NOMO-1 treated with dmso at 0.1 percent for 144 hours (cell line): Measurements from ENCODE around the gene MTMR3.
"Not testable (repeated sequence)": the region's sequence is repeated elsewhere in the genome, so short reads cannot be mapped to it uniquely, and the experiment has no call there.

Experiments
- DNase-seq: peaks from one replicate; lab custom pipeline; 2025; ENCODE audit not compliant: unreplicated experiment; lab: John Stamatoyannopoulos, UW

Gene MTMR3

DNA sequence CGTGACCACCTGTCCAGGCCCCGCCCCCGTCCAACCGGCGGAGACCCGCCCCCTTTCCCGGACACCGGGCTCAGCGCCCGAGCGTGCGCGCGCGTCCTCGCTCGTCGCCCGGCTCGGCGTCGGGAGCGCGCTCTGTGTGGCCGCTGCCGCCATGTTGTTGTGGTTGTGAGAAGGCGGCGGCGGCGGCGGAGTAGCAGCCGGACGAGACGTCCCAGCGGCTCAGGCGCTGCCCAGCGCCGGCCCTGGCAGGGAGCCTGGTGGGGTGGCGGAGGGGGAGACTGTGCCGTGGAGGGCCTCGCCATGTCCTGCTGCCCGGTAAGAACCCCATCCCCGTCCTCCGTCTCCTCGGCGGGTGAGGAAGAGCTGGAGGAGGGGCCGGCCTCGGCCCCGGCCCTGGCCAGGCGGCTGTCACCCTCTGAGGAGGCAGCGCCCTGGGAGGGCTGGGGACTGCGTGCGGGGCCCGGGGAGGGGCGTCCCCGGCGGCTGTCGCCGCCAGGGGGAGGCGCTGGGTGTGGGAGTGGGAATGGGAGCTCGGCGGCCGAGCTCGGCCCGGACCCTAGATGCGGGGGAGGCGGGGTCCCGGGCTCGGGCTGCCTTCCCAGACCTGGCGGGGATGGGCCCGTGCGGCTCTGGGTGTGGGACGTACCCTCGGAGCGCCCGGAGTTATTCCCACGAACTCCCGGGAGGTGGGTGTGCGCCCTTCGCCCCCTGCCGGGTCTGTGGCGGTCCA lies at the start of gene MTMR3:
Gene MTMR3, plus strand, starts transcription at position 130 of the 730 bp plus-strand sequence. CDS start 87,886 bp downstream, outside the sequence.
- peak; percentile 86 for DNase-seq

DNA sequence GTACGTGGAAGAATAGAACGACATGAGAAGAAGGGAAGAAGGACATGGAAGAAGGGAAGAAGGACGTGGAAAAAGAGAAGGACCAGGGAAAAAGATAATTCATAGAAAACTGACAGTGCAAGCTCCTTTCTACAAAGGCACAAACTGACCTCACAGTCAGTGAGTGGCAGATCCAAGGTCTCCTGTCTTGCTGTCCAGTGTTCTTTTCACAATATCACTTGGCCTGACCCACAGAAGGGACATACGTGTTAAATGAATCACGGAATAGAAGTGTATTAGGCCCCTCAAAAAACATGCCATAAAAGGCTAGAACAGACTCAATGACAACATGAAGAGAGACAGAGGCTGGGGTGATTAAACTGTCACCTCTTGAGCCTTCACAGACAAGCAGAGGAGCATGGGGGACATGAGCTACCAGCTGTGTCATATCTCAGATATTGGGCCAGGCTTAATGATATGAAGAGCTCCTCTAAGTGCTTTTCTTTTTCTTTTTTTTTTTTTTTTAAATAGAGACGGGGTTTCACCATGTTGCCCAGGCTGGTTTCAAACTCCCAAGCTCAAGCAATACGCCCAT lies 49.5 kb upstream of the MTMR3 start:
- DNase-seq: no peak

DNA sequence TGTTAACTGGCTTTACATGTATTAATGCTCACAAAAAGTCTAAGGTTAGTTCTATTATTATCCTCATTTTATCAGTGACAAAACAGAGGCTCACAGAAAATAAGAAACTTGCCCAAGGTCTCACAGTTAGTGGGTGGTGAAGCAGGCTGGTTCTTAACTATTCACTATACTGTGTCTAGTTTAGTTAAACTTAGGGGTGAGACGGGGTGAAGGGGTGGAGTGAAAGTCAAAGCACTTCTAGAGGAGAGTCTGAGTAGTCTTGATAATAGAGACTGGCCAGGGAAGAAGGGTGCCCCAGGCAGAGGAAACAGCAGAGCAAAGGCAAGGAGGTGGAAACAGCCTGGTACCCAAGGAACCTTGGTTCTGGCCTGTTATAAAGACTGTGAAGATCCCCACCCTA lies 48.9 kb upstream of the MTMR3 start:
- no peak for DNase-seq

DNA sequence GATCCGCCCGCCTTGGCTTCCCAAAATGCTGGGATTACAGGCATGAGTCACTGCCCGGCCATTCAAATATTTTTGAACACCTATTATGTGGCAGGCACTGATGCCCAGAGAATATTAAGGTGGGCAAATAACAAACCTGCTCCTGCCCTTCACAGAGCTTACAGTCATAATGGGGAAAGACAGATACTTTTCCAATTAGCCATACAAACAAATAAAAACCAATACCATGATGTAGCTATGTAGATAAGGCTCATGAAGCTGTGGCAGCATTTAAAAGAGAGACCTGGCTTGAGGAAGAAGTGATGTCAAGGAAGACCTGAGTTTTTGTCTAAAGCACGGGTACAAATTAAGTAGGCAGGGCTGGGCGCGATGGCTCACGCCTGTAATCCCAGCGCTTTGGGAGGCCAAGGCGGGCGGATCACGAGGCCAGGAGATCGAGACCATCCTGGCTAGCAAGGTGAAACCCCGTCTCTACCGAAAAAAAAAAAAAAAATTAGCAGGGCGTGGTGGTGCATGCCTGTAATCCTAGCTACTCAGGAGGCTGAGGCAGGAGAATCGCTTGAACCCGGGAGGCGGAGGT lies 46.1 kb upstream of the MTMR3 start:
- not testable (repeated sequence) for DNase-seq

DNA sequence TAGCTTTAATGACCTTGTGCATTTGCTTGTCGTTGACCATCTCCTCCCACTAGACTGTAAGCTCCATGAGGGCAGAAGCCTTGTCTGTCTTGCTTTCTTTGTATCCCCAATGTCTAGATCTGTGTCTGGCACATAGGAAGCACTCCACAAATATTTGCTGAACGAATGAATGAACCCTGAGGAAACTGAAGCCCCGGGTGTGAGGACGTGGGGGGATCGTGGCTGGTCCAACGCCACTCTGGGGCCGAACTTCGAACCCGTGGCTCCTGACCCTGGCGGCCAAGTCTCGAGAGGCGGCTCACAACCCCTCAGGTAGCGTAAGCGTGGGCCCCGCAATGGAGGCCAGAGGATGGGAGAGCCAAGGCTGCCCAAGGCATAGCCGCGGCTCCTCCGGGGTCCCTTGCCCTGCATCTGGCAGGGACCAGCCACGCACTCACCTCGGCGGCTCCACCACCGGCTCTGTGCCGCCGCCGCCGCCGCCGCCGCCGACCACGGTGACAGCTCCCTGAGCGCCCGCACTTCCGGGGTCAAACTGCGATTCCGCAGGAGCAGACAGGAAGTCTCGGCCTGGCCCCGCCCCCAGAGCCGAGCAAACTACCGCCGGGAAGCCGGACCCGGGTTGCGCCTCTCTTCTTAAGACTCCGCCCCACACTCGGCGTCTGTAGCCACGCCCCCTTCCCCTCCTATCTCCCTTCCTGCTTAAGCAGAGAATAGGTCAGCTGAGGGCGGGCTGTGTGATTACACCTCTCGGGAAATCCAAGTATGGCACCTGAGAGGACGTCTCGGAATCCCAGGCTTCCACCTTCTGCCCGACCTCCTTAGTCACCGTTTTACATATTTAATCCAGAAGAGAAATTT lies 45.0 kb upstream of the MTMR3 start, which contains the start of gene ASCC2:
Gene ASCC2, minus strand, starts transcription at position 534 of the 858 bp plus-strand sequence. CDS start 5,949 bp downstream, outside the sequence.
- DNase-seq: peak; percentile 97

DNA sequence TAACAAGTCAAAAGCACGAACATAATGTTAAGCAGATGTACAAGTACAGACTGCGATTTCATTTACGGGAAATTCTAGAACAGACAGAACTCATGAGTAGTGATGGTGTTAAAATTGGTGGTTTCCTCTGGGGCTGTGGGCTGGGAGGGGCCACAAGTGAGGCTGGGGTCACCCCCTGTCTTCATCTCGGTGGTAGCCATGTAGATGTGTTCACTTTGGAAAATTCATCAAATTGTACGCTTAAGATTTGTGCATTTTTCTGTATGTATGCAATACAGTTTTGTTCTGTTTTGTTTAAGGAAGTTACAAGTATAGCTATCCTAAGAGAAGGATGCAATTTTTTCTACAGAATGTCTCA lies 44.4 kb upstream of the MTMR3 start:
- DNase-seq: no peak

DNA sequence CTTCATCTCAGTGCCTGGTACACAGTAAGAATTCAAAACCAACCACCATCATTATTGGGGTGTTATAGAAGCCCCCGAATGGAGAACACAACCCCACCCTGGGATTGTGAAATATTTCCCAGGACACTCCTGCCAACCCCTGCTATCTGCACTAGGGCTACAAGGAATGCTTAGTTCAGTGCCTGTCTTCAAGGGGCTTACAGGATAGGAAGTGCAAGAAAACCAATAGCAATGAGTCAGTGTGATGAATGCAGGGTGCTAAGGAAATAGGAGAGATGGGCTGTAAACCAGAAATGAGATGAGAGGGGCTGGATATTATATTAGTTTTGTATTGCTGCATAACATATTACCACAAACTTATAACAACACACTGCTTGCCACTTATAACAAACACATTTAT lies 43.9 kb upstream of the MTMR3 start:
- DNase-seq: no peak

DNA sequence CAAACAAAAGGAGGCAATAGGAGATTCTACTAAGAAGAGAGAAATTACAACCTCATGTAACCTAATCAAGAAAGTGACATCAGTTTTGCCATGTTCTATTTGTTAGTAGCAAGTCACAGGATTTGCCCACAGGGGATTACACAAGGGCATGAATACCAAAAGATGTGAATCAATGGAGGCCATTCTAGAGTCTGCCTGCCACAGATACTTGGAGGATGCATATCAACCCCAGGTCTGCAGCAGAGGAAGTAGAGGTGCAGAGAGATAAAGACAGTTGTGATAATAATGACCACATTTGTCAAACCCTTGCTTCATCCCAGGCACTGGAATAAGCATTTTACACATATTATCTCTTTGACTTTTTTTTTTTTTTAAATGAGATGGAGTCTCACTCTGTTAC lies 42.5 kb upstream of the MTMR3 start:
- DNase-seq: no peak

DNA sequence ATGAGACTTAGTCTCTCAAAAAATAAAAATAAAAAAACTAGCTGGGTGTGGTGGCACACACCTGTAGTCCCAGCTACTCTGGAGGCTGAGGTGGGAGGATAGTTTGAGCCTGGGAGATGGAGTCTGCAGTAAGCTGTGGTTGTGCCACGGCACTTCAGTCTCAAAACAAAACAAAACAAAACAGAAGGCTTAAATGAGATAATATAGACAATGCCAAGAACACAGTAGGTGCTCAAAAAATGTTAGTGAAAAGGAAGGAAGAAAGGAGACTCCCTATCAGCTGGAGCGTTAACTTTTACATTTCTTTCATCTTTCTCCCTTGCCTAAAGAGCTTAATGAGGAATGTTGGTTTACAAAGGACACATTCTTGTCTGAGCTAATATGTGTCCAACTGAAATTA lies 40.8 kb upstream of the MTMR3 start:
- DNase-seq: no peak

DNA sequence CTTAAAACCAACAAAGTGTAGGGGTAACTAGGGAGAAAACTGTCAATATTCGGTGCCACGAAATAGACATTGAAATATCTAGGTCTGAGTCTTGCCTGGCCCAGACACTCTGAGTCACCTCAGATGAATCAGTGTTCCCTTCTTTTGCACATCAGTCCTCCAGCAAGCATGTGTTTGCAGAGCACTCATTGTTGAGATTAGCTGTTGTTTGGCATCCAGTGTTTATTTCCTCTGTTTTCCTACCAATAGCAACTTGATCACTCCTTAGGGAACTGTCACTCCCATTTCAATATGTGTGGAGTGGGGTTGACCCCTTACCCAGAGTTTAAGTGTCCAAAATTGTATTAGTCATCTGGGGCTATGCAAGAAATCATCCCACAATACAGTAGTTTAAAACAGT lies 40.2 kb upstream of the MTMR3 start:
- DNase-seq: no peak

DNA sequence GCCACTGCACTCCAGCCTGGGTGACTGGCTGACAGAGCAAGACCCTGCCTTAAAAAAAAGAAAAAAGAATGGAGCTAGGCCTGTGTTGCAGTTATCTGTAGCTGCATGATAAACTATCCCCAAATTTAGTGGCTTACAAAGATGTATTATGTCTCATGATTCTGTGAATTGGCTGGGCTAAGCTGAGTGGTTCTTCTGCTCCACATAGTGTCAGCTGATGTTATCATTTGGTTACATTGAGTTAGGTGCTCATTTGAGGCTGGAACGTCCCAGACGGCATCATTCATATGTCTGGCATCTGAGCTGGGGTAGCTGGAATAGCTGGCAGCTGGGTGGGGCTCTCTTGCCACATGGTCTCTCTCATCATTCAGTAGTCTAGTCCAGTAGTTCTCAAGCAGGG lies 36.7 kb upstream of the MTMR3 start:
- no peak for DNase-seq

DNA sequence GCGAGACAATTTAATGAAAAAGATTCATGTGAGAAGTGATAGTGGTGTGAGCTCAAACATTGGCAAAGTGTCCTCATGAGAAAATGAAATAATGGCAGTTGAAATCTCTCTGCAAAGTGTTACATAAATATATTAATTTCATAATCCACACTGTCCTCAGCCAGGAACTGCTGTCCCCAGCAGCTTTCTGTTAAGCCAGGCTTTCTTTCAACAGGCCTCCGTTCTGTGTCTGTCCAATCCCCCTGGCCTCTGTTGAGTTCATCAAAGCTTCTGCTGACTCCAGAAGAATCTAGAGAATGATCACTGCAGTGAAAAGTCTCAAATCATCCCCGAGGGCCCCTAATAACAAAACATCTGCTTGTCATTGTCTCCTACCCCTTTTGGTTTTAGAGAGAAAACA lies 34.9 kb upstream of the MTMR3 start:
- no peak for DNase-seq

DNA sequence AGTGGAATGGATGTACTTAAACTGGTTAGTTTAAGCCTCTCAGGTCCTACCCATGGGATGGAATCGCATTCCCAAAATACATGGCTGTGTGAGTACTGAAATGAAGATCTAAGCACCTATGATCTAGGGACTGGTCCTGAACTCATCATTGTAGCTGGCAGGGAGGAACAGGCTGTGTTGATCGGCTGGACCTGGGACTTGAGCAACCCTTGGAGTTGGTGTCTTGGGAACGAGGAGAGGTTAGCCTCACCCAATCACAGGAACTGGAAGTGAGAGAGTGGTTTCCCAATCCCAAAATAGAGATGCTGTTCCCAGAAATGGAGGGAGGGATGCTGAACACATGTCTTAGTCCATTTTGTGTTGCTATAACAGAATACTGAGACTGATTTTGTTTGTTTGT lies 28.5 kb upstream of the MTMR3 start:
- no peak for DNase-seq

DNA sequence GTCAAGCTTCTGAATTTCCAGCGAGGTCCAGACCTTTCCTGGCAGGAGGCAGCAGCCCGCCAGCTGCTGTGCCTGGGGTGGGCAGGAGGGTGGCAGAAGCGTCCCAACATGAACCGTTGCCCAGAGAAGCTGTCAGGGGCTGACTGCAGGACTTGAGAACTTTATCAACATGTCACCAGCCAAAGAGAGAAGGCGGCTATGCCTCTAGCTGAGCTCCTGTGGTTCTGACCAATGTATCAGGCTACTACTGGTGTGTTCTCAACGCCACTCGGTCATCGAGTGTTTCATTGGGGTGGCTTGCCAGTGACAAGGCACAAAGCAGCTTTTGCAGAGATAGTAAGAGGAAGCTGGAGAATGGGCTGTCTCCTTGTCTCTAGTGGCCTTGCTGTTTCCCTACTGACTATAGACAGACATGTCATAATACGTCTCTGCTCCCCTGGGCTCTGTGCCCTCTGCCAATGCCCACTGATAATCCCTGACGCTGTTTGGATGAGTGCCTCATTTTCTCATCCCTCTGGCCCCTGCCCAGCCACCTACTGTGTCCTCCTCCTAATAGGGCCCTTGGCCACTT lies 27.3 kb upstream of the MTMR3 start:
- DNase-seq: no peak

DNA sequence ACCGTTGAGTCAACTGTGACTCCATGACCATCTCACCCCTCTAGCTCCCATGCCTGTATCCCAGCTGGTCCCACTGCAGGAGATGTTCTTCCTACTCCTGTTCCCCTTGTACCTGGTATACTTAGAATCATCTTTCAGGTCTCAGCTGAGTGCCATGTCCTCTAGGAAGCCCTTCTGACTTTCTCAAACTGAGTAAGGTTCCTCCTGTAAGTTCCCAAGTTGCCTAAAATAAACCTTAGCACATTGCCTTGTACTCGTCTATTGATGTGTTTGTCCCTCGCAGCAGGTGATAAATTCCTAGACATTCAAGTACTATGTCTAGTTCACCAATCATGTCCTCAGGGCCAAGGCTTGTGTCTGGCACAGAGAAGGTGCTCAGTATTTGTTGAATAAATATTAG lies 26.5 kb upstream of the MTMR3 start:
- DNase-seq: no peak

DNA sequence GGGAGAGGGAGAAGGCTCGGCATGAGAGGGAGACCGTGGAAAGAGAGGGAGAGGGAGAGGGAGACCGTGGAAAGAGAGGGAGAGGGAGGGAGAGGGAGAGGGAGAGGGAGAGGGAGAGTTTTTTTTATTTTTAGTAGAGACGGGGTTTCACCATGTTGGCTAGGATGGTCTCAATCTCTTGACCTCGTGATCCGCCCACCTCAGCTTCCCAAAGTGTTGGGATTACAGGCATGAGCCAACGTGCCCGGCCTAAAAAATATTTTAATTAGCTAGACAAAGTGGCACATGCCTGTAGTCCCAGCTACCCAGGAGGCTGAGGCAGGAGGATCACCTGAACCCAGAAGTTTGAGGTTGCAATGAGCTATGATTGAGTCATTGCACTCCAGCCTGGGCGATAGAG lies 23.9 kb upstream of the MTMR3 start:
- not testable (repeated sequence) for DNase-seq

DNA sequence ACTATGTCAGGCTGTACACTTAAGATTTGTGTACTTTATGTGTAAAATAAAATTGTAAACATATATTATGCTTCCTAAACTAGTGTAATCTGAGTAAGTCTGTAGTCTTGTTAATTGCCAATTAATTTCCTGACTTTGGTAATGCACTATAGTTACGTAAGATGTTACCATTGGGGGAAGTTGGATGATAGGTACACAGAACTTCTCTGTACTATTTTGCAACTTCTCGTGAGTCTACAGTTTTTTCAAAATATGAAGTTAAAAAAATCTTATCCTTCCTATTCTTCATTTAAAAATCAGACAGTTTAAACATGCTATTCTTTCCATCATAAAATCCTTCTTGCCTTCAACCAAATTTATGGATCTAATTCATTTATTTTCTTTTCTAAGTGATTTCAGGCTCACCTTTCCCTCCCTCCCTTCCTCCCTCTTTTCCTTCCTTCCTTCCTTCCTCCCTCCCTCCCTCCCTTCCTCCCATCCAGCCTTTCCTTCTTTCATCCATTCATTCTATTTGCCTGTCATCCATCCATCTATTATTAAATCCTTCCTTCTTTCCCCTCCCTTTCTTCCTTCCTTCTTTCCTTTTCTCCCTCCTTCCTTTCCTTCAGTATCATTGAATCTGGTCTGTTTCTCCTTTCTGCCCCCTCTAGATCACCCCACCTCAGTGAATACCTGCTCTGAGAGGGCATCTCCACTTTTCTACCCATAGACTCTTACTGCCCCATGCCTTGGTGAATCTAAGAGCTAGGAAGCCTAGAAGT lies 22.8 kb upstream of the MTMR3 start:
- DNase-seq: peak; percentile 18

DNA sequence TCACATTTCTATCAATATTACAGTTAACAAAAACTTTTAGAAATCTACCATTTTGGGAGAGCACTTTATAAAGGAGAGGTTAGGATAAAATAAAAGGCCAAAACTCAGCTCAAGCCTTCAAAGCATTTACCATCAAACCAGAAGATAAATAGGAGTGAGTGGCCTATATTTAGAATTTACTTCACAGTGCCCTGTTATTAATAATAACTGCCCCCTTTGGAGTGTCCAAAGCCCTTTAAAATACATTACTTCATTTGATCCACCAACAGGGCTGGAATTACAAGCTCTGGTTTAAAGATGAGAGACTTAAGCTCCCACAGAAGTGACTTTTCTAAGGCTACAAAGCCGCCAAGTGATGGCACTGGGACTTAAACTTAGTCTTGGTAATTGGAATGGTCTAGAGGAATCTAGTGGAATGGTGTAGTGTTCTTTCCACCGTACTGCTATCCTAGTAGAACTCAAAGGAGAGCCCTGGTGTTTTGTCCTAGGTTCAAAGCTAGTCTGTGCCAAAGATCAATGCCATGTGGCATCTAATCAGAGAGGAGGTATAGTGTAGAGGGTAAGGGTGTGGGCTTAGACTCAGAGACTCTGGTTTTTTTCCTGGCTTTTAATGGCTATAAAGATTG lies 21.2 kb upstream of the MTMR3 start:
- DNase-seq: no peak

DNA sequence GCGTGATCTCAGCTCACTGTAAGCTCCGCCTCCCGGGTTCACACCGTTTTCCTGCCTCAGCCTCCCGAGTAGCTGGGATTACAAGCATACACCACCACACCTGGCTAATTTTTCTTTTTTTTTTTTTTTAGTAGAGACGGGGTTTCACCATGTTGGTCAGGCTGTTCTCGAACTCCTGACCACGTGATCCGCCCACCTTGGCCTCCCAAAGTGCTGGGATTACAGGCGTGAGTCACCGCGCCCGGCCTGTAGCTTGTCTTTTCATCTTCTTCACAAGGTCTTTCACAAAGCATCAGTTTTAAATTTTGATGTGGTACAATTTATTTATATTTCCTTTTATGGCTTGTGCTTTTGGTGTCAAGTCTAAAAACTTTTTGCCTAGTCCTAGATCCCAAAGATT lies 17.4 kb upstream of the MTMR3 start:
- not testable (repeated sequence) for DNase-seq

DNA sequence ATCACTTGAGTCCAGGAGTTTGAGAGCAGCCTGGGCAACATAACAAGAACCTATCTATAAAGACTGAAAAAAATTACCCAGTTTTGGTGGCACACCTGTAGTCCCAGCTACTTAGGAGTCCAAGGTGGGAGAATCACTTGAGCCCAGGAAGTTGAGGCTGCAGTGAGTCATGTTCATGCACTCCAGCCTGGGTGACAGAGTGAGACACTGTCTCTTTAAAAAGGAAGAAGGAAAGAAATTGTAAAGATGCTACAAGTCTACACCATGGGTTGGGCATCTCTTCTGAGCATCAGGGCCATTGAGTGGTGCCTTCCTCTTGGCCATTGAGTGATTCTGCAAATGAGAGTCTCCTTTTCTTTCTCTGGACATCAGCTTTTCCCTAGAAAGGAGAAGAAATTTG lies 15.7 kb upstream of the MTMR3 start:
- DNase-seq: no peak
